PFSK-1 (cell line): ENCODE results near the gene RAB3C.

Experiments
- FOXP2 ChIP-seq: optimal IDR thresholded peaks from 2 replicates; pipeline ENCODE3; 2011; ENCODE audit warnings: borderline replicate concordance, control low read depth, inconsistent platforms; ENCODE audit not compliant: insufficient read depth; ENCODE audit errors: extremely low read length, extremely low read depth
- POLR2AphosphoS5 ChIP-seq: IDR thresholded peaks from 2 replicates; pipeline ENCODE4 v1.6.1; 2012; ENCODE audit warnings: low read depth, mild to moderate bottlenecking, control low read depth, low read length, moderate library complexity
- REST ChIP-seq, 2 experiments: IDR thresholded peaks; 2 replicates each; pipeline versions ENCODE4 v1.6.1 to v1.8.0; 2011 to 2012; ENCODE audit warnings: low read depth in 2 of 2, low read length in 2 of 2, control low read depth in 1 of 2, inconsistent platforms in 1 of 2, mild to moderate bottlenecking in 1 of 2, moderate library complexity in 1 of 2; ENCODE audit not compliant: insufficient read depth in 1 of 2
- SIN3A ChIP-seq: IDR thresholded peaks from 2 replicates; pipeline ENCODE4 v1.6.1; 2012; ENCODE audit warnings: mild to moderate bottlenecking, low read length, moderate library complexity, borderline replicate concordance; ENCODE audit not compliant: insufficient read depth
- TAF1 ChIP-seq: IDR thresholded peaks from 2 replicates; pipeline ENCODE4 v1.6.1; 2012; ENCODE audit warnings: low read length, control low read depth, borderline replicate concordance; ENCODE audit not compliant: insufficient read depth

The RAB3C gene

GRCh38 chr5:58771796-58772195 lies 188.9 kb downstream of the RAB3C start:
- TF ChIP-seq POLR2AphosphoS5 (no peak), TAF1 (no peak), REST (IDR thresholded peaks at IDR 0.05; ENCODE audit: insufficient read depth in 1 of 2, low read depth in 2 of 2, low read length in 2 of 2) (no peak), FOXP2 (no peak), SIN3A (no peak)

- no peak for TF ChIP-seq FOXP2
- TF ChIP-seq POLR2AphosphoS5: no peak
- no peak for TF ChIP-seq REST (IDR thresholded peaks at IDR 0.05; ENCODE audit: insufficient read depth in 1 of 2, low read depth in 2 of 2, low read length in 2 of 2)
- TF ChIP-seq TAF1: no peak
- no peak for TF ChIP-seq SIN3A
Observed at GRCh38 chr5:58773744-58774441, 191.0 kb downstream of the RAB3C start.

- TF ChIP-seq REST (IDR thresholded peaks at IDR 0.05; ENCODE audit: insufficient read depth in 1 of 2, low read depth in 2 of 2, low read length in 2 of 2): no peak
- no peak for TF ChIP-seq SIN3A
- TF ChIP-seq TAF1: no peak
- TF ChIP-seq FOXP2: no peak
- no peak for TF ChIP-seq POLR2AphosphoS5
Observed at GRCh38 chr5:58774937-58775336, 192.1 kb downstream of the RAB3C start.

- no peak for TF ChIP-seq POLR2AphosphoS5
- no peak for TF ChIP-seq SIN3A
- TF ChIP-seq FOXP2: no peak
- no peak for TF ChIP-seq TAF1
- TF ChIP-seq REST (IDR thresholded peaks at IDR 0.05; ENCODE audit: insufficient read depth in 1 of 2, low read depth in 2 of 2, low read length in 2 of 2): no peak
Observed at GRCh38 chr5:58775701-58776262, 192.9 kb downstream of the RAB3C start.

DNA sequence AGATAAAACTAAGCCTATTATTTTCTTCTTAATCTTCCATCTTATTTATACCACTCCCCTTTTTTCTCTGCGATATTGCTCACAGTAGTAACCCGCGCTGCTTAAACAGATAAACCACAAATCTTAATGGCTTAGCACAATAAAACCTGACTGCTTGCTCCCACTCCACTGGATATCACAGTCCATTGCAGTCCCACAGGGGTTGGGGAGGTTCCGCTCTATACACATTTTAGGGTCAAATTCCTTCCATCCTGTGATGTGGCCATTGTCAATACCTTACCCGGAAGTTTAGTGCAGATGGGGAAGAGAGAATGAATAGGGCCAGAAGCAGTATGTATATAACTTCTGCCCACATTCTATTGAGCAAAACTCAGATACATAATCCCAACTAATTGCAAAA lies 193.7 kb downstream of the RAB3C start:
- TF ChIP-seq FOXP2 (no peak), SIN3A (no peak), POLR2AphosphoS5 (no peak), TAF1 (no peak), REST (IDR thresholded peaks at IDR 0.05; ENCODE audit: insufficient read depth in 1 of 2, low read depth in 2 of 2, low read length in 2 of 2) (no peak)
